MCF 10A (cell line): ENCODE measurements around the gene HEPN1. TPM values are rescaled to one million over a fixed set of nuclear protein-coding genes. Genes with fewer than 3 reads are reported as not detected.

Experiments
- BruUV-seq: library from RNA; stranded (reverse); fragments of 400-500 nt; replicated peaks from 2 replicates; lab custom pipeline; 2021; lab: Mats Ljungman, UMichigan
- CTCF ChIA-PET: fragments of 300-600 bp; sonication (Branson Sonifier 250); formaldehyde crosslinking; extraction: SDS; loops from one replicate; lab custom pipeline; 2021; ENCODE audit warnings: antibody characterized with exemption, inconsistent platforms; lab: Yijun Ruan, JAX
- POLR2A ChIA-PET: fragments of 300-600, 350-650 bp; sonication (Branson Sonifier 250); formaldehyde crosslinking; extraction: SDS; loops from one replicate; lab custom pipeline; 2020; ENCODE audit warnings: antibody characterized with exemption, inconsistent platforms; lab: Yijun Ruan, JAX
- DNase-seq: peaks from one replicate; pipeline ENCODE4 v3.0.0-alpha.2; 2018; ENCODE audit not compliant: unreplicated experiment
- H3K27ac Mint-ChIP-seq: one replicate; pipeline ENCODE4 v1.8.0; 2022; ENCODE audit warnings: mild to moderate bottlenecking, low read depth, mixed read lengths; ENCODE audit not compliant: unreplicated experiment
- H3K27me3 Mint-ChIP-seq: one replicate; pipeline ENCODE4 v1.8.0; 2022; ENCODE audit warnings: mixed read lengths; ENCODE audit not compliant: insufficient read depth, unreplicated experiment
- H3K36me3 Mint-ChIP-seq: one replicate; pipeline ENCODE4 v1.8.0; 2022; ENCODE audit warnings: mild to moderate bottlenecking, moderate library complexity, mixed read lengths; ENCODE audit not compliant: insufficient read depth, unreplicated experiment
- H3K4me1 Mint-ChIP-seq: one replicate; pipeline ENCODE4 v1.8.0; 2022; ENCODE audit warnings: mixed read lengths; ENCODE audit not compliant: insufficient read depth, unreplicated experiment
- H3K4me3 Mint-ChIP-seq: one replicate; pipeline ENCODE4 v1.8.0; 2022; ENCODE audit warnings: mild to moderate bottlenecking, moderate library complexity, mixed read lengths; ENCODE audit not compliant: unreplicated experiment
- H3K9me3 Mint-ChIP-seq: one replicate; pipeline ENCODE4 v1.8.0; 2022; ENCODE audit warnings: mixed read lengths; ENCODE audit not compliant: unreplicated experiment
- CTCF ChIP-seq: fragments of 200-600 bp; IDR thresholded peaks from one replicate; pipeline ENCODE4 v1.8.0; 2022; ENCODE audit warnings: antibody characterized with exemption, mild to moderate bottlenecking; ENCODE audit not compliant: unreplicated experiment
- intact Hi-C: fragments of 100-400 bp; cut with micrococcal nuclease; formaldehyde crosslinking; loops from 2 replicates; pipeline ENCODE4 v1.14.1; 2022
- total RNA-seq: library from RNA; stranded (reverse); gene quantifications from 2 replicates; pipeline ENCODE4 v1.2.3, GENCODE V29; 2022

HEPN1 gene
- total RNA-seq, 1 experiment from 2014 or later = not detected

- Mint-ChIP-seq H3K9me3 (no peaks in the 10 kb centered on the region), H3K27me3 (no peaks in the 10 kb centered on the region), H3K27ac (no peak overlapping the region), H3K4me3 (no peak overlapping the region), H3K4me1 (peaks cover 23% of the 10 kb centered on the region), H3K36me3 (peaks cover 4% of the 10 kb centered on the region)
- POLR2A ChIA-PET = interaction anchor here (1.2 to 1.5 kb wide), 2 partner anchors 19 to 74 kb away, joined by 3 read pairs; partner anchors contain the start of gene CCDC15
- BruUV-seq = no TSS peak
- CTCF ChIA-PET = interaction anchor here (0.8 kb wide), 1 partner anchor 13 kb away, joined by 3 read pairs; no protein-coding TSS in a partner anchor
- intact Hi-C loops = no loop called here
- DNase-seq = no peak
- TF ChIP-seq CTCF = no peak
Observed at GRCh38 chr11:124879493-124880289, 39.4 kb upstream of the HEPN1 start.

GRCh38 chr11:124880290-124880611 is 38.8 kb upstream of the HEPN1 start:
- H3K36me3 Mint-ChIP-seq = peaks cover 4% of the 10 kb centered on the region
- no peak overlapping the region for H3K4me3 Mint-ChIP-seq
- no peaks in the 10 kb centered on the region for H3K27me3 Mint-ChIP-seq
- no peaks in the 10 kb centered on the region for H3K9me3 Mint-ChIP-seq
- ChIA-PET CTCF (interaction anchor here (0.7 to 0.8 kb wide), 2 partner anchors 14 to 129 kb away, joined by 3 to 4 read pairs; no protein-coding TSS in a partner anchor), POLR2A (interaction anchor here (1.2 to 1.5 kb wide), 2 partner anchors 18 to 73 kb away, joined by 3 read pairs; partner anchors contain the start of gene CCDC15)
- intact Hi-C loops = no loop called here
- BruUV-seq = no TSS peak
- no peak overlapping the region for H3K27ac Mint-ChIP-seq
- DNase-seq = no peak
- H3K4me1 Mint-ChIP-seq = peaks cover 22% of the 10 kb centered on the region
- TF ChIP-seq CTCF = no peak

- DNase-seq = no peak
- intact Hi-C loops = no loop called here
- no peak overlapping the region for H3K4me3 Mint-ChIP-seq
- CTCF ChIA-PET = interaction anchor here (0.6 to 2.5 kb wide), 5 partner anchors 15 to 208 kb away, joined by 3 to 11 read pairs (median 4); partner anchors contain the start of gene ROBO3
- TF ChIP-seq CTCF = no peak
- BruUV-seq = no TSS peak
- H3K9me3 Mint-ChIP-seq = no peaks in the 10 kb centered on the region
- peaks cover 18% of the 10 kb centered on the region for H3K4me1 Mint-ChIP-seq
- POLR2A ChIA-PET = interaction anchor here (1.5 kb wide), 1 partner anchor 18 kb away, joined by 3 read pairs; no protein-coding TSS in a partner anchor
- H3K27ac Mint-ChIP-seq = no peak overlapping the region
- H3K27me3 Mint-ChIP-seq = no peaks in the 10 kb centered on the region
- H3K36me3 Mint-ChIP-seq = peaks cover 4% of the 10 kb centered on the region
Observed at GRCh38 chr11:124880958-124881357, 38.1 kb upstream of the HEPN1 start.

- intact Hi-C loops = no loop called here
- POLR2A ChIA-PET = interaction anchor here (0.8 to 1.6 kb wide), 3 partner anchors 8 to 260 kb away, joined by 3 to 4 read pairs (median 4); partner anchors contain the start of genes ROBO4 and TBRG1
- no peak for DNase-seq
- Mint-ChIP-seq H3K27me3 (no peaks in the 10 kb centered on the region), H3K36me3 (peaks cover 4% of the 10 kb centered on the region), H3K9me3 (no peaks in the 10 kb centered on the region), H3K4me1 (peaks cover 12% of the 10 kb centered on the region), H3K4me3 (no peak overlapping the region), H3K27ac (no peak overlapping the region)
- no peak for TF ChIP-seq CTCF
- CTCF ChIA-PET = interaction anchor here (0.7 to 2.5 kb wide), 3 partner anchors 8 to 297 kb away, joined by 3 to 11 read pairs (median 7); partner anchors contain the start of gene ROBO3
- BruUV-seq = no TSS peak
Observed at GRCh38 chr11:124882339-124883071, 36.5 kb upstream of the HEPN1 start.
